HG03439 (cell line): Measurements from ENCODE around the gene PDE4D.
"Not testable (repeated sequence)": the region's sequence is repeated elsewhere in the genome, so short reads cannot be mapped to it uniquely, and the experiment has no call there.

Source experiments
- ATAC-seq: cut with Tn5 transposase; IDR thresholded peaks from one replicate; pipeline ENCODE4 v1.9.1; 2021; ENCODE audit warnings: mild to moderate bottlenecking, moderate library complexity; ENCODE audit not compliant: unreplicated experiment

The PDE4D gene

GRCh38 chr5:59066367-59067163 lies 827.0 kb downstream of the PDE4D start:
- ATAC-seq, result no peak

GRCh38 chr5:59065554-59065953 lies 828.0 kb downstream of the PDE4D start:
- ATAC-seq, result no peak

DNA sequence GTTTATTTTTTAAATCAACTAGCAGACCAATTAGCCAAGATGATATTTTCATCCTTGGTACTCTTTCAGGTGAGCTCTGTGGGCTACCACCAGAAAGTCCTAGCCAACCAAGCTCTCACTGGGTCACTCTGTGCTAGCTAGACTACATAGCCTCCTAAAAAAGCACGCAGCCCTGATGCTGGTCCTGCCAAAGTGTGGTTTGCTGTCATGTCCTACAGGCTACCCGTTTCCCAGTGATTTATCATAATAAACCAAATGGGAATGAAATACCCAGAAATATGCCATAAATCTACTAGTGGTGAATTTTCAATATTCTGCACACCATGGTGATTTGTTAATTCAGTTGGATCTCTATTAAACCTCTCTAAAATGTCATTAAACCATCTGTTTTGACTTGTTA lies 829.2 kb downstream of the PDE4D start:
- ATAC-seq, result no peak

DNA sequence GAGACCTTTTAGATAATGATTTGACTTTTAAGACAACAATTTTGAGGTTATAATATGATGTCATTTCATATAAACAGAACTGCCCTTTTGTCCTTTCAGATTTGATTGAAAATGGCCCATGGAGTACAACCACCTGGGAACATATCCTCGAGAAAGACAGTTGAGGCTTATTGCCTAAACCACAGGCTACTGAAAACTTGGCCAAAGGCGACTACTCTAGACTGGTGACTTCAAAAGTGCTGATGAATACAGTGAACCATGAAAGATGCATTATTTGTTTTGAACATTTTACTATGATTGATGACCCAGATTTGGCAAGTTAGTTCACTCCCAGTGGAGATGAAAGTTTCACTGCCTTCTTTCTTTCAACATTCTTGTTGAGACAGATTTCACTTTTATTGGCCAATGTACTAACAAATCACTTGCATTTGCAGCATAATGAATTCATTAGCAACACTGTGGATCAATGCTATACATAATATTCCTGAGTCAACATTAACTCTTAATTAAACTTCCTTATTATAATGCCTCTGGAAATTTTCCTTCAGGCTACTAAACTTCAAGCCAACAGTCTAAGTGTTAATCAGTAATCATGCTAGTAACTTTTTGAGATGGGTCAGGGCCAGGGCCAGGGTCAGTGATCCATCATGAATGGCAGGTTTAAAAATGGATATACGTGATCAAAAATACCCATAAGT lies 830.4 kb downstream of the PDE4D start:
- ATAC-seq, result no peak

GRCh38 chr5:59061377-59061776 lies 832.1 kb downstream of the PDE4D start:
- ATAC-seq, result no peak

DNA sequence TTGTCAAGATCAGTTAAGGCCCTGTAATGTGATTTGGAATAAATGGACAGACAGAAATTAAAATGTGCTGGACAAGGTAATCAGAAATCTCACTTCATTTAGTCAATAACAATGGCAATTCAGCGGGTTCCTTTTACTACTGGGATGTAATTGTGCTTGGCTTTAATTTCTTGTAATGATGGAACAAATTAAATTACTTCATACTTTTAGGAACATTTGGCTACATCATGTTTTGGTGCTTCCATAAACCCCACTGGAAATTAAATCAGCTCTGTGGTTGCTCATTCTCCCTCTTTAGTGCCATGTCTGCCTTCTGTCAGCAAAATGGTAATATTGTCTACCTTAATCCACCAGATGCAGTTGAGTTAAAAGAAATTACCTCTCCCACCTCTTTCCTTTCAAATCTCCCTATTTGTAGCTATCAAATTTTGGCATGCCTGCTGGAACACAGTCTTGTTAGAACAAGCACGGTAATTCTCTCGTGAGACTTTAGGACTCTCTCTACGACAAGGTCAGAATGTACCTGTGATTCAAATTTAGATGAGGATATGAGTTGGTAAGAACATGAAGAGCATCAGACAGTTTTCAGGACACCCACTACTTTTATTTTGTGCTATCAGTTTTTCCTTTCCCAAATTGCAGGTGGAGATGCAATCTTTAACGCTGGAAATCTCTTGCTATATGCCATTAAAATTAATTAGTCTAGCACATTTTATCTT lies 834.4 kb downstream of the PDE4D start:
- ATAC-seq, result no peak

GRCh38 chr5:59058237-59058636 lies 835.3 kb downstream of the PDE4D start:
- ATAC-seq, result no peak

GRCh38 chr5:59056599-59056998 lies 836.9 kb downstream of the PDE4D start:
- ATAC-seq, result not testable (repeated sequence)

- no peak for ATAC-seq
Observed at GRCh38 chr5:59055745-59056448, 837.6 kb downstream of the PDE4D start.

DNA sequence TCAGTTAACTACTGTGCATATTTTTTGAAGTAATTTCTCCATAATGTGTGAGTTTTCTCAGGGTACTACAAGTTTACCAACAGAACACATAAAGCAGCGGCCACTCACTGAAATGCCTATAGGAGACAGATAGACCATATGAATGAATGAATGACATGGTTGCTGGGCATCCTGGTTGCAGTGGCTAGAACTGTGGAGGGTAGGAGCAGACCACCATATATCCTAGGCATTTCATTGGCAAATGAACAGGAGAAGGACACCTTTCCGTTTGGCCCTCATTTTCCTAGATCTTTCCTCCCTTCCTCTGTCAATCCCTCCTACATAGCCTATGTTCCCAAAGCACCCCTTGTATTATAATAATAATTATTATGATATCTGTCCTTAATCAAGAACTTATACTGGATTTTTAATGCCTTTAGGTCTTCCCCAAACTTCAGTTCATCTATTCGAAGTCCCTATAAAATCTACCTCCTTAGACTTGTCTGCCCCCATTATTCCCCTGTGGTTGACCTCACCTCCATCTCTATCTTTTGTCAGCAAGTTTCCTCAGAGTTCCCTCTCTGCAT lies 838.5 kb downstream of the PDE4D start:
- no peak for ATAC-seq

- ATAC-seq, result no peak
Observed at GRCh38 chr5:59051951-59052350, 841.6 kb downstream of the PDE4D start.

DNA sequence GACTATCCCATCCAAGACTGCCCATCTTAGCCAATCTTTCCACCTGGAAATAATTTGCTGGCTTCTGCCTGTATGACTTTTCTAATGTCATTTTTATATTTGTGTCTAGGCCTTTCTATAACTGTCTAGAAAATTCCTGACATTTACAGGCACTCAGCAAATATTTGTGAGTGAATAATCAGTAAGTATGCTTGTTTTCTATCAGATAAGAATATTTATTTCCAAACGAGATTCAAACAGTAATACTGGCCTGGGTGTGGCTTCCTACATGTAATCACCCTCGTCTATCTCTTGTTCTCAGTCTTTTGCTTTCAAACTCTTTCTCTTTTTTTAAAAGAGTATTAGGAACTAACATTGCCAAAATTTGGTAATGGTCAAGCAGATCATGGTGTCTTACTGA lies 844.4 kb downstream of the PDE4D start:
- no peak for ATAC-seq

DNA sequence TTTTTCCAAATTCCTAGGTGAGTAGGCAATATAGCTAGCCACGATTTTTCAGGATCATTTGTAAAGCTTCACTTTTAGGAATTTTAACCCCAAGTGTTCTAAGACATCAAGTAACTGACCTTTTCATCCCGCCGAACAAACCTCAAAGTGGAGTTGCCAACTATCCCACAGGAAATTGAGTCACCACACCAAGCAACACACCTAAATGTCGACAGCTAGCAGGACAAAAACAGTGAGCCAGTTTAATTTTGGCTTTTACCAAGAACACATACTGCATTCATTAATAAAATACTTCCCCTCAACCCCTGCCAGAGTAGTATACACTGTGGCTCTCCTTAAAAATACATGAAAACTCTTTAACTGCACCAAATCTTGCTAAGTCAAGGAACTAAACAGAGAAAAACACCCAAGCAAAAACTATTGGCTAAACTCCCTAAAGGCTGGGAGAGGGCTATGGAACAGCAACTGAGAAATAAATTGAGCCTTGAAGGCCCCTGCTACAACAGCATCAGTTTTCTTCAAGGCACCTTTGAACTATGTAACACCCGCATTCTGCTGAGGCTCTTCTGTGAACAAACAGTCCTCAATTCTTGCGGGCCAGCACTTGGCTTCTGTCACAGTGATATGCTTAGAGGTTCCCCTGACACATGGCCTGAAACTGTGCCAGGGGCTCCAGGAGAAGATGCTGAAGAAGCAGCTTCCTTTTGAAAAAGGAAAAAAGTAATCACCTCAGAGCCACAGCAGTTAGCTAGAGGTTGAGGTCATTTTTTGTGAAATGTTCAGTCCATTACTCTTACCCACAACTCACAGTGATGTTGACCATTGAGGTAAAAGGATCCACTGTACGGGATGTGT lies 851.1 kb downstream of the PDE4D start:
- no peak for ATAC-seq

- no peak for ATAC-seq
Observed at GRCh38 chr5:59041355-59041754, 852.2 kb downstream of the PDE4D start.

DNA sequence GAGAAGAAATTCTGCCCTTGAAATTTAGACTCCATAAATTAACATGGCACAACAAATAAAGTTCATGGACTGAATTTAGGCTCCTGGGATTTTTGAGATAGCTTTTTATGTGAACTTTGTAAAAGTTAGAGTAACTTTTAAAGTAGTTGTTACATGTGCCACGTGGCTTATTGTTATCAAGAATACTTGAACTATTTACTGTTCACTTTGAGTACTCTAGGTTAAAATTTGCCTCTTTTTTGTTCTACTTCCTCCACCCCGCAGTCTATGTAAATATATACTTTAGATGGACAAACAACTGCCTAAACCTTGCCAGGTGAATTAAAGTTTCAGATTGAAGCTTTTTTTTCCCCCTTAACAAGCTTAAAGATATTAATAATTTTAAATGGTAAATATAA lies 852.7 kb downstream of the PDE4D start:
- no peak for ATAC-seq

DNA sequence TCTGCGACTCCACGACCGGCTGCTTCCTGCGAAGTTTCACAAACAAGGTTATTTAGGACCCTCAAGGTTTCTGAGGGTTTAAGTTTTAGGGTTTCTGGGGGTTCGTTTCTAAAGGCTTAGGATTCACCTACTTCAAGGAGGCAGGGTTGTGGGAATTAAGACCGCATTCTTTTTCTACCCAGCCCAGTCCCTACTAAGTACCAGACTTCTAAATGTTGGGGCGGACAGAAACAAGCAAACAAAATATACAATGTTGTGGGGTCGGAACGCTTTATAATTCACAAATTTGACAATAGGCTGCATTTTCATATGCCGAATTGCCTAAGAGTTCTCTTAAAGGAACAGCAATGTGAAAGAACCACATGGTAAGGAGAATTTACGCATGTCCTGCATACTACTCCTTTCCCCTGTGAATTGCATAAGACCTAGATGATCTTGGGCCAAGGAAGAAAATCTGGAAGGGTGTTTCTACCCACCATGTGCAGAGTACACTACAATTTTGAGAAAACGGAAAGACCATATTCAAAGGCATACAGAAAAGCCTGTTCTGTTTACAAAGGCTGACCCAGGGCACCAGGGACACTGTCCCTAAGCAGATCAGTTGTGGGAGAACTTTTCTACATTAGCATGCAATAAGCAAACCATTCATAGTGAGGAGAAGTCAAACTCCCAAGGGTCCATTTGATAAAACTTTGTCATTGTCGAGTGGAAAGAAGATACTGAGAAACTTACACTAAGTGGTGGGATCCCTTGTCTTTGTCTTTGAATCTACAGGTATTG lies 853.3 kb downstream of the PDE4D start:
- no peak for ATAC-seq

DNA sequence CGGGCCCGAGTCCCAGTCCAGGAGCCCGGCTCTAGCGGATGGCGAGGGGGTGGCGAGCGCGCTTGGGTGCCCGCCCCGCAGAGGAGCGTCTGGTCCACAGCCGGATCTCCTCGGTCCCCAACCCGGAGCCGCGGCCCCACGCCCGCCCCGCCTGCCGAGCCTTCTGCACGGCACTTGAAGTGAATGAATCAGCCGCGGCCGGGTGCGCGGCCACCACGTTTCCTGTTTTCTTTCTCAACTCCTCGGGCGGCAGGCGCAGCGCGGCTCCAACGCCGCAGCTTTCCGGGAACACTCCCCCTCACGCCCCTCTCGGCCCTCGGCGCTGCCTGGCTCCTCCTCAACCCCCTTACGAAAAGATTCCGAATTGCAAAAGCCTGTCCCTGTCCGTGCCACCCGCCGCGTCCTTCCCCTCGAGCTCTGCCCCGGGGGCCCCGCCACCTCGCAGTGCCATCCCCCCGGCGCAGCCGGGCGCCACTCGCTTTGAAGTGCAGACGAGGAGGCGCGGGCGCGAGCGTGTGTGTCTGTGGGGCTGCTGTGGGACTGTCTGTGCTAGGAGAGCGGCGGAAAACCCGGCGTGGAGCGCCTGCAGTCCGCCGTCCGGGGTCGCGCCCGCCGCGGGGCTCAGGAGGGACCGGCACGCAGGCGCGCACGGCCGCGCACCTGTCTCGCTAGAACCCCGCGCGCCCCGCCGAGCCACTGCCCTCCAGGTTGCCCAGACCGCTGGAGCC lies 854.1 kb downstream of the PDE4D start:
- peak; percentile 62 for ATAC-seq

DNA sequence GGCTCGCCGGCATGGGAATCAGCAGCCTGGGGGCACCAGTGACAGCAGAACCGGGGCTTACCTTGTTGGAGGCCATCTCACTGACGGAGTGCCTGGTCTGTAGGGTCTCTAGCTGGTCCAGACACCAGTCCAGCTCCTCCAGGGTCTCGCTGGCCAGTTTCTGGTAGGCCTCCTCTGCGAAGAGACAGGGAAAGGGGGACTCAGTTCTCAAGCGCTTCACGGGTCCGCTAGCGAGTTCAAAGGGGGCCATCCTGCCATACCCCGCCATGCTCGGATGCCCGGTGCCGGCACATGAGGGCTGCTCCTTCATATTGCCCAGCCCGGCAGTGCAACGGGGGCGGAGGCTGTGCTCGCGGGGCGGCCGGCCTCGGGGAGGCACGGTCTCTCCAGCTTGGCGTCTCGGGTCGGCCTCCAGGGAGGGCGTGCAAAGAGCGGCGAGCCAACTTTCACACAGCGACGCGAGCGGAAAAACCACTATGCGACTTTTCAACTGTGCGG lies 854.7 kb downstream of the PDE4D start:
- peak; percentile 32 for ATAC-seq
